GM23338 (cell line): Measurements from ENCODE around the gene HIPK1. TPM values are rescaled to one million over a fixed set of nuclear protein-coding genes. Genes with fewer than 3 reads are reported as not detected.
A peak's percentile ranks its signal among the peaks of the same experiment; 100 is the strongest.

Source experiments
- ATAC-seq: fragments of 200-7000 bp; cut with Tn5 transposase; 3 replicates; pipeline ENCODE4 v1.9.1; 2020
- DNase-seq: peaks from one replicate; pipeline ENCODE4 v3.0.0-alpha.2; 2015; ENCODE audit warnings: low spot score
- H2AFZ ChIP-seq: fragments of 200-600 bp; sonication (generic); 2 replicates; pipeline ENCODE4 v1.8.0; 2016; ENCODE audit warnings: antibody characterized with exemption, mild to moderate bottlenecking, moderate library complexity
- H3F3A ChIP-seq: fragments of 200-600 bp; sonication (generic); replicated peaks from 2 replicates; pipeline ENCODE4 v1.8.0; 2017; ENCODE audit warnings: antibody characterized with exemption, mixed run types, low read depth
- H3K27ac ChIP-seq: fragments of 200-600 bp; sonication (generic); 2 replicates; pipeline ENCODE4 v1.6.1; 2016; ENCODE audit warnings: low read depth
- H3K27me3 ChIP-seq: fragments of 200-600 bp; sonication (generic); 2 replicates; pipeline ENCODE4 v1.8.0; 2016; ENCODE audit warnings: mild to moderate bottlenecking, mixed run types, moderate library complexity; ENCODE audit not compliant: insufficient read depth
- H3K36me3 ChIP-seq: fragments of 200-600 bp; sonication (generic); 2 replicates; pipeline ENCODE4 v1.8.0; 2016; ENCODE audit warnings: mild to moderate bottlenecking; ENCODE audit not compliant: insufficient read depth
- H3K4me1 ChIP-seq: fragments of 200-600 bp; sonication (generic); 2 replicates; pipeline ENCODE4 v1.8.0; 2016; ENCODE audit warnings: mild to moderate bottlenecking, moderate library complexity; ENCODE audit not compliant: insufficient read depth
- H3K4me2 ChIP-seq: fragments of 200-600 bp; sonication (generic); 2 replicates; pipeline ENCODE4 v1.7.1; 2017; ENCODE audit warnings: mixed run types
- H3K4me3 ChIP-seq: fragments of 200-600 bp; sonication (generic); 2 replicates; pipeline ENCODE4 v1.6.1; 2016; ENCODE audit warnings: mixed run types
- H3K79me2 ChIP-seq: fragments of 200-600 bp; sonication (generic); replicated peaks from 2 replicates; pipeline ENCODE4 v1.8.0; 2017; ENCODE audit warnings: mild to moderate bottlenecking; ENCODE audit not compliant: insufficient read depth
- H3K9me2 ChIP-seq: fragments of 200-600 bp; sonication (generic); 2 replicates; pipeline ENCODE4 v1.8.0; 2017; ENCODE audit not compliant: insufficient read depth
- H4K20me1 ChIP-seq: fragments of 200-600 bp; sonication (generic); replicated peaks from 2 replicates; pipeline ENCODE4 v1.8.0; 2017; ENCODE audit warnings: mild to moderate bottlenecking; ENCODE audit not compliant: insufficient read depth
- H3K27ac Mint-ChIP-seq: 2 replicates; pipeline ENCODE4 v1.8.0; 2020; ENCODE audit warnings: inconsistent platforms, mild to moderate bottlenecking, moderate library complexity, mixed read lengths
- H3K27me3 Mint-ChIP-seq: 3 replicates; pipeline ENCODE4 v1.8.0; 2022; ENCODE audit warnings: low read depth, mild to moderate bottlenecking, moderate library complexity, mixed read lengths, inconsistent platforms; ENCODE audit not compliant: insufficient read depth, poor library complexity
- H3K36me3 Mint-ChIP-seq: 3 replicates; pipeline ENCODE4 v1.8.0; 2021; ENCODE audit warnings: low read depth, mild to moderate bottlenecking, inconsistent platforms, moderate library complexity, mixed read lengths
- H3K4me1 Mint-ChIP-seq: 3 replicates; pipeline ENCODE4 v1.8.0; 2020; ENCODE audit warnings: mild to moderate bottlenecking, inconsistent platforms, mixed read lengths
- H3K4me3 Mint-ChIP-seq: 3 replicates; pipeline ENCODE4 v1.8.0; 2021; ENCODE audit warnings: moderate library complexity, mild to moderate bottlenecking, inconsistent platforms, mixed read lengths
- H3K9me3 Mint-ChIP-seq: 3 replicates; pipeline ENCODE4 v1.8.0; 2020; ENCODE audit warnings: moderate library complexity, mild to moderate bottlenecking, inconsistent platforms, mixed read lengths
- CREB1 ChIP-seq: fragments of 250-450 bp; sonication (Bioruptor Pico); IDR thresholded peaks from 2 replicates; pipeline ENCODE4 v1.5.0; 2020; ENCODE audit warnings: low read depth, mild to moderate bottlenecking, moderate library complexity
- EZH2 ChIP-seq: fragments of 200-600 bp; sonication (generic); IDR thresholded peaks from one replicate; pipeline ENCODE4 v1.8.0; 2017; ENCODE audit warnings: antibody characterized with exemption, mild to moderate bottlenecking, low read depth; ENCODE audit not compliant: unreplicated experiment
- EZH2phosphoT487 ChIP-seq: fragments of 200-600 bp; sonication (generic); IDR thresholded peaks from one replicate; pipeline ENCODE4 v1.8.1; 2018; ENCODE audit warnings: antibody characterized with exemption; ENCODE audit not compliant: unreplicated experiment
- JUNB ChIP-seq: IDR thresholded peaks from one replicate; pipeline ENCODE4 v1.6.1; 2016; ENCODE audit warnings: antibody characterized with exemption; ENCODE audit not compliant: unreplicated experiment
- NANOG ChIP-seq: IDR thresholded peaks from 2 replicates; pipeline ENCODE4 v1.6.1; 2016; ENCODE audit warnings: antibody characterized with exemption, borderline replicate concordance
- POLR2AphosphoS5 ChIP-seq: IDR thresholded peaks from 2 replicates; pipeline ENCODE4 v1.6.1; 2016; ENCODE audit warnings: antibody characterized with exemption, low read depth
- STAT1 ChIP-seq: IDR thresholded peaks from one replicate; pipeline ENCODE4 v1.6.1; 2016; ENCODE audit warnings: antibody characterized with exemption; ENCODE audit not compliant: unreplicated experiment
- ZNF114 ChIP-seq: fragments of 250-450 bp; sonication (Bioruptor Pico); IDR thresholded peaks from 2 replicates; pipeline ENCODE4 v1.5.0; 2020; ENCODE audit warnings: mild to moderate bottlenecking, moderate library complexity
- ZNF331 ChIP-seq: fragments of 250-450 bp; sonication (Bioruptor Pico); IDR thresholded peaks from 2 replicates; pipeline ENCODE4 v1.5.0; 2020; ENCODE audit warnings: low read depth, mild to moderate bottlenecking, moderate library complexity
- polyA plus RNA-seq: library from polyadenylated mRNA; unstranded; fragments of >200 nt; fragmentation: Nextera tagmentation; extraction: Ambion mirVana; gene quantifications from 2 replicates; pipeline ENCODE4 v1.2.1, GENCODE V29; 2016
- total RNA-seq: library from RNA; depleted of rRNA; stranded (reverse); fragments of >200 nt; shearing (Covaris generic); gene quantifications from 2 replicates; pipeline ENCODE4 v1.2.3, GENCODE V29; 2014
- TF ChIP-seq, protein P1 (sequence below): fragments of 250-450 bp; sonication (Bioruptor Pico); IDR thresholded peaks from 2 replicates; pipeline ENCODE4 v1.5.0; 2020; ENCODE audit warnings: mild to moderate bottlenecking, moderate library complexity
- TF ChIP-seq, protein P2 (sequence below): IDR thresholded peaks from one replicate; pipeline ENCODE4 v1.6.1; 2018; ENCODE audit warnings: antibody characterized with exemption; ENCODE audit not compliant: unreplicated experiment
- TF ChIP-seq, protein P3 (sequence below), 2 experiments: fragments of 200-600 bp in 1 of 2; sonication (generic) in 1 of 2; conservative IDR thresholded peaks; 2 replicates each; pipeline versions ENCODE4 v1.5.1 to v1.6.1; 2016 to 2017; ENCODE audit warnings: antibody characterized with exemption in 2 of 2, low read depth in 2 of 2, mild to moderate bottlenecking in 2 of 2, moderate library complexity in 1 of 2
- TF ChIP-seq, protein P4 (sequence below): IDR thresholded peaks from 2 replicates; pipeline ENCODE4 v1.6.1; 2016; ENCODE audit warnings: antibody characterized with exemption

HIPK1 gene
- total and polyA plus RNA-seq, 2 experiments from 2014 or later, result 14.3 to 47.5 TPM

DNA sequence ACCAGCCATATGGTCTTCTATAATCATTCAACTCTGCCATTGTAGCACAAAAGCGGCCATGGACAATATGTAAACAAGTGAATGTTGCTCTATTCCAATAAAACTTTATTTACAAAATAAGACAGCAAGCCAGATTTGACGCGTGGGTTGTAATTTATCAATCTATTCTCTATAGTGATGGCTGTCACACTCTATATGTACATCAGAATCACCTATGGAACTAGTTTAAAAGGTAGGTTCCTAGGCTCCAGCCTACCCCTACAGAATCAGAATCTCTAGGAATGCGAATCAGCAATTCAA is 49.4 kb upstream of the HIPK1 start:
- no peak for ATAC-seq
- Histone ChIP-seq H3F3A (no peaks in the 10 kb centered on the region), H4K20me1 (no peaks in the 10 kb centered on the region), H3K4me1 (peaks cover 11% of the 10 kb centered on the region; the same call in 1 of the 2 replicates), H3K4me2 (no peak overlapping the region), H3K4me3 (no peak overlapping the region), H3K27ac (no peak overlapping the region), H3K36me3 (no peaks in the 10 kb centered on the region), H3K27me3 (no peaks in the 10 kb centered on the region), H2AFZ (peak overlapping the region; percentile 64; the same call in 1 of the 2 replicates), H3K9me2 (no peaks in the 10 kb centered on the region; the same call in 1 of the 2 replicates), H3K79me2 (no peaks in the 10 kb centered on the region)
- Mint-ChIP-seq H3K36me3 (no peaks in the 10 kb centered on the region), H3K4me1 (peaks cover 6% of the 10 kb centered on the region; the same call in 2 of the 3 replicates), H3K27me3 (no peaks in the 10 kb centered on the region), H3K9me3 (no peaks in the 10 kb centered on the region), H3K4me3 (no peak overlapping the region), H3K27ac (no peak overlapping the region)
- TF ChIP-seq EZH2 (no peak), EZH2phosphoT487 (no peak), NANOG (no peak), JUNB (no peak), CREB1 (CRISPR knock-in tag) (no peak), STAT1 (no peak), ZNF331 (CRISPR knock-in tag) (no peak), POLR2AphosphoS5 (no peak), ZNF114 (CRISPR knock-in tag) (no peak)
- TF ChIP-seq, protein P1, sequence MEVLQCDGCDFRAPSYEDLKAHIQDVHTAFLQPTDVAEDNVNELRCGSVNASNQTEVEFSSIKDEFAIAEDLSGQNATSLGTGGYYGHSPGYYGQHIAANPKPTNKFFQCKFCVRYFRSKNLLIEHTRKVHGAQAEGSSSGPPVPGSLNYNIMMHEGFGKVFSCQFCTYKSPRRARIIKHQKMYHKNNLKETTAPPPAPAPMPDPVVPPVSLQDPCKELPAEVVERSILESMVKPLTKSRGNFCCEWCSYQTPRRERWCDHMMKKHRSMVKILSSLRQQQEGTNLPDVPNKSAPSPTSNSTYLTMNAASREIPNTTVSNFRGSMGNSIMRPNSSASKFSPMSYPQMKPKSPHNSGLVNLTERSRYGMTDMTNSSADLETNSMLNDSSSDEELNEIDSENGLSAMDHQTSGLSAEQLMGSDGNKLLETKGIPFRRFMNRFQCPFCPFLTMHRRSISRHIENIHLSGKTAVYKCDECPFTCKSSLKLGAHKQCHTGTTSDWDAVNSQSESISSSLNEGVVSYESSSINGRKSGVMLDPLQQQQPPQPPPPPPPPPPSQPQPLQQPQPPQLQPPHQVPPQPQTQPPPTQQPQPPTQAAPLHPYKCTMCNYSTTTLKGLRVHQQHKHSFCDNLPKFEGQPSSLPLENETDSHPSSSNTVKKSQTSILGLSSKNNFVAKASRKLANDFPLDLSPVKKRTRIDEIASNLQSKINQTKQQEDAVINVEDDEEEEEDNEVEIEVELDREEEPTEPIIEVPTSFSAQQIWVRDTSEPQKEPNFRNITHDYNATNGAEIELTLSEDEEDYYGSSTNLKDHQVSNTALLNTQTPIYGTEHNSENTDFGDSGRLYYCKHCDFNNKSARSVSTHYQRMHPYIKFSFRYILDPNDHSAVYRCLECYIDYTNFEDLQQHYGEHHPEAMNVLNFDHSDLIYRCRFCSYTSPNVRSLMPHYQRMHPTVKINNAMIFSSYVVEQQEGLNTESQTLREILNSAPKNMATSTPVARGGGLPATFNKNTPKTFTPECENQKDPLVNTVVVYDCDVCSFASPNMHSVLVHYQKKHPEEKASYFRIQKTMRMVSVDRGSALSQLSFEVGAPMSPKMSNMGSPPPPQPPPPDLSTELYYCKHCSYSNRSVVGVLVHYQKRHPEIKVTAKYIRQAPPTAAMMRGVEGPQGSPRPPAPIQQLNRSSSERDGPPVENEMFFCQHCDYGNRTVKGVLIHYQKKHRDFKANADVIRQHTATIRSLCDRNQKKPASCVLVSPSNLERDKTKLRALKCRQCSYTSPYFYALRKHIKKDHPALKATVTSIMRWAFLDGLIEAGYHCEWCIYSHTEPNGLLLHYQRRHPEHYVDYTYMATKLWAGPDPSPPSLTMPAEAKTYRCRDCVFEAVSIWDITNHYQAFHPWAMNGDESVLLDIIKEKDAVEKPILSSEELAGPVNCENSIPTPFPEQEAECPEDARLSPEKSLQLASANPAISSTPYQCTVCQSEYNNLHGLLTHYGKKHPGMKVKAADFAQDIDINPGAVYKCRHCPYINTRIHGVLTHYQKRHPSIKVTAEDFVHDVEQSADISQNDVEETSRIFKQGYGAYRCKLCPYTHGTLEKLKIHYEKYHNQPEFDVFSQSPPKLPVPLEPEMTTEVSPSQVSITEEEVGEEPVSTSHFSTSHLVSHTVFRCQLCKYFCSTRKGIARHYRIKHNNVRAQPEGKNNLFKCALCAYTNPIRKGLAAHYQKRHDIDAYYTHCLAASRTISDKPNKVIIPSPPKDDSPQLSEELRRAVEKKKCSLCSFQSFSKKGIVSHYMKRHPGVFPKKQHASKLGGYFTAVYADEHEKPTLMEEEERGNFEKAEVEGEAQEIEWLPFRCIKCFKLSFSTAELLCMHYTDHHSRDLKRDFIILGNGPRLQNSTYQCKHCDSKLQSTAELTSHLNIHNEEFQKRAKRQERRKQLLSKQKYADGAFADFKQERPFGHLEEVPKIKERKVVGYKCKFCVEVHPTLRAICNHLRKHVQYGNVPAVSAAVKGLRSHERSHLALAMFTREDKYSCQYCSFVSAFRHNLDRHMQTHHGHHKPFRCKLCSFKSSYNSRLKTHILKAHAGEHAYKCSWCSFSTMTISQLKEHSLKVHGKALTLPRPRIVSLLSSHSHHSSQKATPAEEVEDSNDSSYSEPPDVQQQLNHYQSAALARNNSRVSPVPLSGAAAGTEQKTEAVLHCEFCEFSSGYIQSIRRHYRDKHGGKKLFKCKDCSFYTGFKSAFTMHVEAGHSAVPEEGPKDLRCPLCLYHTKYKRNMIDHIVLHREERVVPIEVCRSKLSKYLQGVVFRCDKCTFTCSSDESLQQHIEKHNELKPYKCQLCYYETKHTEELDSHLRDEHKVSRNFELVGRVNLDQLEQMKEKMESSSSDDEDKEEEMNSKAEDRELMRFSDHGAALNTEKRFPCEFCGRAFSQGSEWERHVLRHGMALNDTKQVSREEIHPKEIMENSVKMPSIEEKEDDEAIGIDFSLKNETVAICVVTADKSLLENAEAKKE (CRISPR knock-in tag), result no peak
- TF ChIP-seq, protein P2, sequence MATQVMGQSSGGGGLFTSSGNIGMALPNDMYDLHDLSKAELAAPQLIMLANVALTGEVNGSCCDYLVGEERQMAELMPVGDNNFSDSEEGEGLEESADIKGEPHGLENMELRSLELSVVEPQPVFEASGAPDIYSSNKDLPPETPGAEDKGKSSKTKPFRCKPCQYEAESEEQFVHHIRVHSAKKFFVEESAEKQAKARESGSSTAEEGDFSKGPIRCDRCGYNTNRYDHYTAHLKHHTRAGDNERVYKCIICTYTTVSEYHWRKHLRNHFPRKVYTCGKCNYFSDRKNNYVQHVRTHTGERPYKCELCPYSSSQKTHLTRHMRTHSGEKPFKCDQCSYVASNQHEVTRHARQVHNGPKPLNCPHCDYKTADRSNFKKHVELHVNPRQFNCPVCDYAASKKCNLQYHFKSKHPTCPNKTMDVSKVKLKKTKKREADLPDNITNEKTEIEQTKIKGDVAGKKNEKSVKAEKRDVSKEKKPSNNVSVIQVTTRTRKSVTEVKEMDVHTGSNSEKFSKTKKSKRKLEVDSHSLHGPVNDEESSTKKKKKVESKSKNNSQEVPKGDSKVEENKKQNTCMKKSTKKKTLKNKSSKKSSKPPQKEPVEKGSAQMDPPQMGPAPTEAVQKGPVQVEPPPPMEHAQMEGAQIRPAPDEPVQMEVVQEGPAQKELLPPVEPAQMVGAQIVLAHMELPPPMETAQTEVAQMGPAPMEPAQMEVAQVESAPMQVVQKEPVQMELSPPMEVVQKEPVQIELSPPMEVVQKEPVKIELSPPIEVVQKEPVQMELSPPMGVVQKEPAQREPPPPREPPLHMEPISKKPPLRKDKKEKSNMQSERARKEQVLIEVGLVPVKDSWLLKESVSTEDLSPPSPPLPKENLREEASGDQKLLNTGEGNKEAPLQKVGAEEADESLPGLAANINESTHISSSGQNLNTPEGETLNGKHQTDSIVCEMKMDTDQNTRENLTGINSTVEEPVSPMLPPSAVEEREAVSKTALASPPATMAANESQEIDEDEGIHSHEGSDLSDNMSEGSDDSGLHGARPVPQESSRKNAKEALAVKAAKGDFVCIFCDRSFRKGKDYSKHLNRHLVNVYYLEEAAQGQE, result no peak
- TF ChIP-seq, protein P3, sequence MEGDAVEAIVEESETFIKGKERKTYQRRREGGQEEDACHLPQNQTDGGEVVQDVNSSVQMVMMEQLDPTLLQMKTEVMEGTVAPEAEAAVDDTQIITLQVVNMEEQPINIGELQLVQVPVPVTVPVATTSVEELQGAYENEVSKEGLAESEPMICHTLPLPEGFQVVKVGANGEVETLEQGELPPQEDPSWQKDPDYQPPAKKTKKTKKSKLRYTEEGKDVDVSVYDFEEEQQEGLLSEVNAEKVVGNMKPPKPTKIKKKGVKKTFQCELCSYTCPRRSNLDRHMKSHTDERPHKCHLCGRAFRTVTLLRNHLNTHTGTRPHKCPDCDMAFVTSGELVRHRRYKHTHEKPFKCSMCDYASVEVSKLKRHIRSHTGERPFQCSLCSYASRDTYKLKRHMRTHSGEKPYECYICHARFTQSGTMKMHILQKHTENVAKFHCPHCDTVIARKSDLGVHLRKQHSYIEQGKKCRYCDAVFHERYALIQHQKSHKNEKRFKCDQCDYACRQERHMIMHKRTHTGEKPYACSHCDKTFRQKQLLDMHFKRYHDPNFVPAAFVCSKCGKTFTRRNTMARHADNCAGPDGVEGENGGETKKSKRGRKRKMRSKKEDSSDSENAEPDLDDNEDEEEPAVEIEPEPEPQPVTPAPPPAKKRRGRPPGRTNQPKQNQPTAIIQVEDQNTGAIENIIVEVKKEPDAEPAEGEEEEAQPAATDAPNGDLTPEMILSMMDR (conservative IDR thresholded peaks at IDR 0.05; ENCODE audit: low read depth in 2 of 2), result no peak
- TF ChIP-seq, protein P4, sequence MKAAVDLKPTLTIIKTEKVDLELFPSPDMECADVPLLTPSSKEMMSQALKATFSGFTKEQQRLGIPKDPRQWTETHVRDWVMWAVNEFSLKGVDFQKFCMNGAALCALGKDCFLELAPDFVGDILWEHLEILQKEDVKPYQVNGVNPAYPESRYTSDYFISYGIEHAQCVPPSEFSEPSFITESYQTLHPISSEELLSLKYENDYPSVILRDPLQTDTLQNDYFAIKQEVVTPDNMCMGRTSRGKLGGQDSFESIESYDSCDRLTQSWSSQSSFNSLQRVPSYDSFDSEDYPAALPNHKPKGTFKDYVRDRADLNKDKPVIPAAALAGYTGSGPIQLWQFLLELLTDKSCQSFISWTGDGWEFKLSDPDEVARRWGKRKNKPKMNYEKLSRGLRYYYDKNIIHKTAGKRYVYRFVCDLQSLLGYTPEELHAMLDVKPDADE, result no peak
- no peak for DNase-seq
